HFFc6 (cell line): ENCODE data around the gene MINDY1. TPM values are rescaled to one million over a fixed set of nuclear protein-coding genes. Genes with fewer than 3 reads are reported as not detected.
A peak's percentile ranks its signal among the peaks of the same experiment; 100 is the strongest.

Experiments used
- DNase-seq: peaks from one replicate; pipeline ENCODE4 v3.0.0-alpha.2; 2018
- H3K27ac Mint-ChIP-seq: 2 replicates; pipeline ENCODE4 v1.8.0; 2020; ENCODE audit warnings: mild to moderate bottlenecking, mixed read lengths
- H3K27me3 Mint-ChIP-seq: 2 replicates; pipeline ENCODE4 v1.8.0; 2021; ENCODE audit warnings: mild to moderate bottlenecking, moderate library complexity, mixed read lengths; ENCODE audit not compliant: insufficient read depth
- H3K36me3 Mint-ChIP-seq: 2 replicates; pipeline ENCODE4 v1.8.0; 2021; ENCODE audit warnings: low read depth, mixed read lengths
- H3K4me1 Mint-ChIP-seq: 2 replicates; pipeline ENCODE4 v1.8.0; 2020; ENCODE audit warnings: low read depth, mixed read lengths
- H3K4me3 Mint-ChIP-seq: 2 replicates; pipeline ENCODE4 v1.8.0; 2020; ENCODE audit warnings: mild to moderate bottlenecking, moderate library complexity, mixed read lengths
- H3K9me3 Mint-ChIP-seq: 2 replicates; pipeline ENCODE4 v1.8.0; 2020; ENCODE audit warnings: mild to moderate bottlenecking, mixed read lengths
- CTCF ChIP-seq: fragments of 200-600 bp; sonication (generic); IDR thresholded peaks from 2 replicates; pipeline ENCODE4 v1.5.0; 2021; ENCODE audit warnings: antibody characterized with exemption, mild to moderate bottlenecking
- total RNA-seq, 6 experiments: library from RNA; stranded (reverse); fragmentation: NEBNext Ultra II Directional; extraction: Animal tissue kit (Norgen Biotek cat#: 25700); gene quantifications; 2 replicates in 1 of 6; 3 replicates in 5 of 6; pipeline ENCODE4 v1.2.3, GENCODE V29; 2021

MINDY1 gene
- total RNA-seq, 6 experiments from 2014 or later = 8.3 to 11.9 (median 9.0) TPM

GRCh38 chr1:151010346-151010726, 3.6 kb upstream of the MINDY1 start:
- H3K4me1 Mint-ChIP-seq = peaks cover 59% of the 10 kb centered on the region
- TF ChIP-seq CTCF = no peak

GRCh38 chr1:151009674-151010345, 3.1 kb upstream of the MINDY1 start:
- Mint-ChIP-seq H3K4me3 (peak overlapping the region; percentile 97), H3K27ac (peak overlapping the region; percentile 99)

More at GRCh38 chr1:151010346-151010726, 3.6 kb upstream of the MINDY1 start:
- peaks cover 2% of the 10 kb centered on the region for H3K27me3 Mint-ChIP-seq
- H3K27ac Mint-ChIP-seq = no peak overlapping the region
- peaks cover 5% of the 10 kb centered on the region; the same call in 1 of the 2 replicates for H3K36me3 Mint-ChIP-seq
- DNase-seq = no peak
- H3K4me3 Mint-ChIP-seq = no peak overlapping the region
- H3K9me3 Mint-ChIP-seq = no peaks in the 10 kb centered on the region

GRCh38 chr1:151009206-151009587, 2.5 kb upstream of the MINDY1 start:
- no peak for TF ChIP-seq CTCF
- Mint-ChIP-seq H3K27me3 (peaks cover 2% of the 10 kb centered on the region), H3K9me3 (no peaks in the 10 kb centered on the region), H3K4me1 (peaks cover 61% of the 10 kb centered on the region), H3K27ac (peak overlapping the region; percentile 99), H3K36me3 (peaks cover 5% of the 10 kb centered on the region; the same call in 1 of the 2 replicates), H3K4me3 (peak overlapping the region; percentile 97)
- DNase-seq = peak; percentile 61

More at GRCh38 chr1:151009674-151010345, 3.1 kb upstream of the MINDY1 start:
- DNase-seq = no peak
- Mint-ChIP-seq H3K4me1 (peaks cover 61% of the 10 kb centered on the region), H3K9me3 (no peaks in the 10 kb centered on the region), H3K27me3 (peaks cover 2% of the 10 kb centered on the region), H3K36me3 (peaks cover 5% of the 10 kb centered on the region; the same call in 1 of the 2 replicates)
- no peak for TF ChIP-seq CTCF

- TF ChIP-seq CTCF = no peak; the same call in 1 of the 2 replicates
- no peaks in the 10 kb centered on the region for H3K9me3 Mint-ChIP-seq
- peaks cover 2% of the 10 kb centered on the region for H3K27me3 Mint-ChIP-seq
- H3K4me1 Mint-ChIP-seq = peaks cover 58% of the 10 kb centered on the region
- peak within 1 kb of the TSS; percentile 99 for H3K27ac Mint-ChIP-seq
- H3K4me3 Mint-ChIP-seq = peak within 1 kb of the TSS; percentile 97
- peak; percentile 98 for DNase-seq
- peaks cover 5% of the 10 kb centered on the region; the same call in 1 of the 2 replicates for H3K36me3 Mint-ChIP-seq
These were observed 1.8 kb upstream of the MINDY1 start, which contains the start of gene PRUNE1 for GRCh38 chr1:151008244-151009205. Gene PRUNE1 (plus strand): TSS chr1:151008449. CDS start chr1:151008633, 184 bp downstream.

DNA sequence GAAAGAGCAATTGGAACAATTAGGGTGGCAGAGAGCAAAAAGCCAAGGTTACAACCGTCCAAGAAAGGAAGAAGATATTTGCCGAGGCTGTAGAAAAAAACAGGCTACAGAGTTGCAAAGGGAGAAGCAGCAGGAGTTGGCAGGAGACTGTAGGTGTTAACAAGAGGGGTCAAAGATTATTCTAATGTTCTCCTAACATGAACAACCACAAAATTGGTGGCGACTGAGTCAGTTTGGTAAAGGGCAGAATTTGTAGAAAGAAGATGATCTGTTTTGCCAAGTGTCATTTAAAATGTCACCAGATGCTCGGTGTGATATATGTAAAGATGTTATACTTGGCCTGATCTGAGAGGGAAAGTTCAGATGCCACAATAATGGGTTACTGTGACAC, 1.1 kb upstream of the MINDY1 start:
- no peak for TF ChIP-seq CTCF
- Mint-ChIP-seq H3K27me3 (peaks cover 2% of the 10 kb centered on the region), H3K4me1 (peaks cover 55% of the 10 kb centered on the region), H3K27ac (peak overlapping the region; percentile 99), H3K9me3 (no peaks in the 10 kb centered on the region), H3K4me3 (peak overlapping the region; percentile 97), H3K36me3 (peaks cover 5% of the 10 kb centered on the region; the same call in 1 of the 2 replicates)
- DNase-seq = no peak
